T-helper 2 cell (primary cell): ENCODE data around the gene CCL16.
"Not testable (repeated sequence)": the region's sequence is repeated elsewhere in the genome, so short reads cannot be mapped to it uniquely, and the experiment has no call there.

Experiments
- DNase-seq, 5 experiments: peaks; one replicate each; pipeline versions ENCODE4 v3.0.0 to v3.0.0-alpha.2; 2012 to 2022

Gene CCL16

DNA sequence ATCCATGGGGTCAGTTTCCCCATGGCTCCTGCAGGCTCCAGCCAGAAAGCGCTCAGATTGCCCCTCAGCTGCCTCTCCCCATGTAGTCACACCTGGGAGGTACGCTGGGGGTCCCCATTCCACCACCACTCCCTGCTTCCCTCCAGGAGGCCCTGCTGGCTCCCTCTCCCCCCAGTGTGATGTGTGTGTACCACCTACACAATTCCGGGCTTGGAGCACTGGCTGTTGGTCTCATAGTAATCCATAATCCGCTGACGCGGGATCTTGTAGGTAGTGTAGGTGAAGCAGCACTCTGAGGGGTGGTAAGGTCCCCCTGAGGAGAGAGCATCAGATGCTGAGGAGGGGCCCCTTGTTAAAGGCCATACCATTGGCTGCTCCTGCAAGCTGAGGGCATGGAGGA lies 2.8 kb upstream of the CCL16 start:
- no peak for DNase-seq

DNA sequence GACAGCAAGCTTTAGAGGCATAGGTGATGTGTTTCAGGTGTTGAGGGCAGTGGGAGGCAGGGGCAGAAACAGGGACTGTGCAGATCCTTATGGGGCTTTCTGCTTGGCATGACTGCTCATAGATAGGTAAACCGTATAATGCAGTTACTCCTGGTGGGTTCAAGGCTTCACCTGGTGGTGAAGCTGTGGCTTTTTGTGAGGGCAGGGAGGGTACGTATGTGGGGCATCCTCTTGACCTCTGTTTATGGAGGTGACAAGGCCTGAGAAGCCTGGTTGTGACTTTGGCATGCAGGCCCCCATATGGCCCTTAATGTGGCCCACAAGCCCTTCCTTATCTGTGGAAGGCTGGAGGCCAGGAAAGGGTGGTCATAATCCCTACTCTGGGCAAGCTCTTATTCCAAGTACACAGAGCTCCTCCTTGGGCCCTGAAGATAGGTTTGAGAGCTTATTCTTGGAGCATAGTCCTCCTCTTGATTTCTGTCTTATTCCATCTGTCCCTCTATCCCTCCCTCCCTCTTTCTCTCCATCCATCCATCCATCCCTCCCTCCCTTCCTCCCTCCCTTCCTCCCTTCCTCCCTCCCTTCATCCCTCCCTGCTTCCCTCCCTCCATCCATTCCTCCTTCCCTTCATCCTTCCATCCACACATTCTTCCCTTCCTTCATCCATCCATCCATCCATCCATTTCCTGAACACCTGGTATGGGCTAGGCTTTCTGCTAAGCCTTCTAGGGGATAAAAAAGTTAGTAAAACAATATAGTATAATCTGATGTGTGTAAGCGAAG lies 1.3 kb upstream of the CCL16 start:
- no peak for DNase-seq

DNA sequence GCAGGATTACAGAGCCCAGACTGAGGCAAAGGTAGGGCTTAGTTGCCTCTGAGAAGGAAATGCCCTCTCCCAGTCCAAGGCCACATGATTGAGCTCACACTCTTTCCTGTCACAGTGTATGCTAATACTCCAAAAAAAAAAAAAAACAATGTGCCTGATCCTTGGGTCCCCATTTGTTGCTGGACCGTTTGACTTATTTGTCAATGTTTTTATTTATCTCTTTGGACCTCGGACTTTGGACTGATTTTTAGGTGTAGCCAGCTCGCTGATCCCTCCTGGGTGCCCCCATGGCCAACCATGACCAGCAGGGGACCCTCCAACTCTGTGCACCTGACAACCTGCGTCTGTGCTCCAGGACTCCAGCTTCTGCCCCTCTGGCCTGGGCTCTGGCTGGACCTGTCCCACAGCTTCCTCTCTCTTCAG lies 622 bp upstream of the CCL16 start:
- no peak for DNase-seq

DNA sequence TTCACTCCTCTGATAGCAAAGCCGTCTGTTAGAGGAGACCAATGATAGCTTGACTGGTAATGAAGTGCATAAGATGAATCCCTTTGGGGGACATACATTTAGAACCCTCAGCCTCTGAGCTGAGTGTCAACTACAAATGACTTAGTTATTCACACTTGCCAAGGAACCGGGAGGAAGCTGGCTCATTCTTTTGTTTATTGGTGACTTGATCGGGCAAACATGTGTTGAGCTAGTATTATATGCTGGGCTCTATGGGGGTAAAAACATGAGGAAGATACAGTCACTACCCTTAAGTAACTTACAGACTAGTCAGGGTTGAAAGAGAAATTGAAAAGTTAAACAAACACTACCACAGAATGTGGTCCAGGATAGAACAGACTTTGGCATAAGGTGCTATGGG lies 3.0 kb downstream of the CCL16 start:
- no peak for DNase-seq

DNA sequence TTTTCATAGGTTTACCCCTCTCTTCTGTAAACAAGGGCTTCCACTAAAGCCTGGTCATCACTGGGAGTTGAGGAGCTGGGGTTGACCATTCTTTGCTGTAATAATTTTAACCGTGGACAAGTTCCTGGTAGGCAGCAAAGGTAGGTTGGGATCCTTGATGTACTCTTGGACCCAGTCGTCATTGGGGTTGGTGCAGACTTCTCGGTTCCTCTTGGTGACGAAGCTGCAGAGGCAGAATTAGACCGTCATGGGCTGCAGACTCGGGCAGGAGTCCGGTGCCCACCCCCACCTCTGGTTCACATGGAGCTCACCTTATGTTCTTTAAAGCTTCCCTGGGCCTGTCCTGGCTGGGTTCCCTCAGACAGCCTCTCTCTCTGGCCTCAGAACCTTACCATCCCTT lies 3.8 kb downstream of the CCL16 start:
- no peak for DNase-seq

DNA sequence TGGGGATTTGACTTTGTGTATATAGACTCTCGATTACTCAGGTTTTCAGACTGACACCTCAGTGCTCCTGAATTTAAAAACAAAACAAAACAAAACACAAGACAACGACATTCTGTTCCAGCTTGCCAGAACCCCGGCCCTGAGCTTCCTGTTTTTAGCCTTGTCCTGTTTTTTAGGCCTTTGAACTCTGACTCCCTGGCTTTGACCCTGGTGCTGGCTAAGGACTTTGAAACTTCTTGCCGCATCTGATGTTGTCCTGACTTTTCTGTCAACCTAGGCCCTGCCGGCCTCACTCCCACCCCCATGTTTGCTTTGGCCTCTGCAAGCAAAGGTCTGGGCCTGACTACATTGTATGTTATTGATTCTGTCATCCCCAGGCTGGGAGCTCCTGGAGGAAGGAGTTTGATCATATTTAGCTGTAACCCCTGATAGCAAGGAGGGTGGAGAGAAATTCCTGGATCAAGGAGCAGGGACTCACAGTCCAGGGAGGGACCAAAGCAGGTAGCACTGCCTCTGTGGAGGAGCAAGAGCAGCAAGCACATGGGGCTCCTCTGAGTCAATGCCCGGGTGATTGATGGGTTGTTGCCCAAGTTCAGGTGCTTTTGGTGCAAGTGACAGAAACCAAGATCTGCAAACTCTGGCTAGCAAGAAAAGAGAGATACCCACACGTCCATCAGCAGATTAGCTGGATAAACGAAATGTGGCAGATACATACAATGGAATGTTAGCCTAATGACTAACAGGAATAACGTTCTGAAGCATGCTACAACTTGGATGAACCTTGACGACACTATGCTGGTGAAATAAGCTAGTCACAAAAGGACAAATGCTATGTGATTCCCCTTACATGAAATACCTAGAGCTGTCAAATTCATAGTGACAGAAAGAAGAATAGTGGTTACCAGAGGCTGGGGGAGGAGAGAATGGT lies 7.7 kb downstream of the CCL16 start:
- DNase-seq: no peak

DNA sequence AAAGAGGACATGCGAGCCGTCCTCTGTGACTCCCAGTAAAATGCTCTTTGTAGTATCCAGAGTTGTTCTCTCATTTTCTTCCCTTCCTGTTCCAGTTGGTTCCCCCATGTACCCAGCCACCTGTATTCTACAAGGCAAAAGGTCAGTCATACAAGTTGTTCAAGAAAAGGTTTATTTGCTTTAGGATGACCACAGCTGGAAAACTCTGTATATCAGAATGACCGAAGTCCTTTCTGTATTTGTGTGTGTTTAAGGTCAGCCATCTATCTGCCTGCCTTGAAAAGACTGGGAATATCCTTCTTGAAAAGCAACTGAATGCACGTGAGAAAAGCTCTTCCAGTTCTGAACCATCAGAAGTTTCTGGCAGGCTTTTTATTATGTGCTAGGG lies 8.4 kb downstream of the CCL16 start:
- DNase-seq: no peak

DNA sequence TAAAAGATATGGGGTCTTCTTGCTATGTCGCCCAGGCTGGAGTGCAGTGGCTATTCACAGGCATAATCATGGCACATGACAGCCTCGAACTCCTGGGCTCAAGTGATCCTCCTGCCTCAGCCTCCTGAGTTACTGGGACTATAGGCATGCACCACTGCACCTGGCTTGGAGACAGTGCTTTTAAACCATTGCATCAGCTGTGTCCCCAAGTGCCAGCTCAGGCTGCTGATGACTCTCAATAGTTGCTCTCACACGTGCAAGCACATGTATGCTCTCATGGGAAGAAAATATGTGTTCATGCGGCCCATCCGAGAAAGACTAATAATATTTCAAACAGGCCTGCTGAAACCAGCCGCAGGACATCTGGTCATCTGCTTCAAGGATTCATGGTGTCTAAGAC lies 8.8 kb downstream of the CCL16 start:
- DNase-seq: no peak

DNA sequence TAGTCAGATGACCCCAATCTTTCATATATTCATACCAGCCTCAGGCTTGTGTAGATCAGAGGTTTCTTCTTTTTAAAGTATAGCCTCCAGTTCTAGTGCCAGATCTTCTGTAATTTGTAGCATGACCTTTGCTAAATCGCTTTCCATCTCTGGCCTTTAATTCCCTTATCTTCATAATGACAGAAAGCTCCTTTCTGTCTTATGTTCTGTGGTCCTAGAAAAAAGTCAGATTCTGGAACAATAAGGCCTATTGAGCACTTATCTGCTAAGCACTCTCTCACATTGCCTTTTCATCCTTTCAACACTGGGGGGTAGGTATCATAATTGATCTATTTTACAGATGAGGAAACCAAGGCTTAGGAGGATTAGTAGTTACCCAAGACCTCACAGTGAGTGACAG lies 9.2 kb downstream of the CCL16 start:
- DNase-seq: no peak

DNA sequence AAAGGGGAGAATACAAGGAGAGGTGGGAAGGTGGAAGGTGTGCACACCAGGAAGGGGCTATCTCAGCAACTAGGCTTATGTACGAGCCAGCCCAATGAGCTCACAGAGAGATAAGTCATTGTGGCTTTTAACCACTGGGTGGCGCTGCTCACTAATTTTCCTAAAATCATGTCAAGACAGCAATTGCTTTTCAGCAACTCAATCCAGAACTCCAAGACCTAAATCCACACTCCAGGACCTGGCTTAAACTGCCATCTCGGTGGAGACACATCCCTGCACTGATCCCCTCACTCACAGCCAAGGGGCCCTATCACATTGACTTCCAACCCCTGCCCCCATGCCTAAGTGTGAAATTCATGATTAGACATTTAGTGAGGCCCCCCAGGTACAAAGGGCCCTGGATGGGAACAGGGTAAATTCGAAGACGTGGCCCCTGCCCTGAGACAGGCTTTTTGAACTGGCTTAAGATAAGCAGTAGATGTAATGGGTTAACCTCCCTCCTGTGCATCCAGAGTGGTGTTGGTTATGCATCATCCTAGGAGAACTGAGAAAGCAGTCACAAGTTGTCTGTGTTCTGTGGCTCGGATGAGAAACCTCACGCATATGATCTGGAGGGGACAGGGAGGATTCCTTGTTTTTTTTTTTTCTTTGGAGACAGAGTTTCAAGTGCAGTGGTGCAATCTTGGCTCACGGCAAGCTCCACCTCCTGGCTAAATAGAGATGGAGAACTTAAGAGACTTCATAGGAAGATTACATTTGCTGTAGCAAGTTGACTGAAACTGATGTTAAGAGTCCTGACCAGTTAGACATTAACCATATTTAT lies 11.5 kb downstream of the CCL16 start:
- DNase-seq: peak in 4 of 5 experiments; percentile 35 to 70 (median 46)

DNA sequence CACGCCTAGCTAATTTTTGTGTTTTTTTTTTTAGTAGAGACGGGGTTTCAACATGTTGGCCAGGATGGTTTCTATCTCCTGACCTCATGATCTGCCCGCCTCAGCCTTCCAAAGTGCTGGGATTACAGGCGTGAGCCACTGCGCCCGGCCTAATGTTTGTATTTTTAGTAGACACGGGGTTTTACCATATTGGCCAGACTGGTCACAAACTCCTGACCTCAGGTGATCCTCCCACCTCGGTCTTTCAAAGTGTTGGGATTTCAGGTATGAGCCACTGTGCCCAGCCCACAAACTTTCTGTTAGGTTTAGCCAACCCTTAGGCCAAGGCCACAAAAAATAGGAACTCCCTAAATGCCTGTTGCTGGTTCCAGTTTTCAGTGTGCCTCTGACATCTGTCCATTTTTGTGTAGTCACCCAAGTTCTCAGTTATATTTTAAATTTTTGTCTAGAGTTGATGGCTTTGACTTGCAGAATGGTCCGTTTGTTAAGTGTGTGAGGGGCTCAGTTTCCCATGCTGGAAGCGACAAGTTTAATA lies 12.7 kb downstream of the CCL16 start:
- no peak for DNase-seq

DNA sequence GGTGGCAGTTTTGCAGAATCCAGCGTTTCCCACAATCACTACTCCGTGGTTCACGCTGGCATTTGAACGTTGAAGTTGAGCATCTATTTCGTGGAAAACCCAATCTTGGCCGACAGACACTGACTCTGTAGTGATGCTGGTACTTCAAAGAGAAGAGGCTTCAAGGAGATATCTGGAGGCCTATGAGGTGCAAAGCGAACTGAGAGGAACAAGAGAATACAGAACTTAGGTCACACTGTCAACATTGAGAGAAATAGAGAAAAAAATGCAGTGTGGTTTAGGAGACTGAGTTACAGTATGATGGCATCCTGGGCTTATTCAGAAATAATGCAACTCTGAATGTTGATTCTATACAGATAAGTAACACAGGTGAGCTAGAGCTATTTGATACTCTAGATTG lies 16.0 kb downstream of the CCL16 start:
- DNase-seq: peak in 1 of 5 experiments; percentile 75

DNA sequence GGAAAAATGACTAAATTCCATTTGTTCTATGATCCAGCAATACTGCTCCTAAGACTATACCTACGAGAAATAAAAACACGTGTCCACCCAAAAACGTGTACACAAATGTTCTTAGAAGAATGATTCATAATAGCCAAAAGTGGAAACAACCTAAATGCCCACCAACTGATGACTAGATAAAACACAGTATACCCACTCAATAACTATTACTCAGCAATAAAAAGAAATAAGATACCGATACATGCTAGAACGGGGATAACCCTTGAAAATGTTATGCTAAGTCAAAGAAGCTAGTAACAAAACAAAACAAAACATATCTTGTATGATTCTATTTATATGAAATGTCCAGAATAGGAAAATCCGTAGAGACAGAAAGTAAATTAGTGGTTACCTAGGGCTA lies 17.6 kb downstream of the CCL16 start:
- DNase-seq: peak in 1 of 5 experiments; percentile 9

DNA sequence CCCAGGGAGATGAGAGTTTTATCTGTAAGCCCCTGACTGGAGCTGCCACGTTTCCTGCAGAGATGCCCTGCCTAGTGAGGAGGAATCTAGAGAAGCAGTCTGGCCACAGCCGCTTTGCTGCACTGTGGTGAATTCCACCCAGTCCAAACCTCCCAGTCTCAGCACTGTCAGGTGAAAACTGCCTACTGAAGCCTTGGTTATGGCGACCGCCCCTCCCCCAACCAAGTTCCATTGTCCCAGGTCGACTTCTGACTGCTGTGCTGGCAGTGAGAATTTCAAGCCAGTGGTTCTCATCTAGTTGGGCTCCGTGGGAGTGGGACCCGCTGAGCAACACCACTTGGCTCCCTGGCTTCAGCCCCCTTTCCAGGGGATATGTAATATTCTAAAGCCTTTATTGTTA lies 27.6 kb downstream of the CCL16 start:
- no peak for DNase-seq

DNA sequence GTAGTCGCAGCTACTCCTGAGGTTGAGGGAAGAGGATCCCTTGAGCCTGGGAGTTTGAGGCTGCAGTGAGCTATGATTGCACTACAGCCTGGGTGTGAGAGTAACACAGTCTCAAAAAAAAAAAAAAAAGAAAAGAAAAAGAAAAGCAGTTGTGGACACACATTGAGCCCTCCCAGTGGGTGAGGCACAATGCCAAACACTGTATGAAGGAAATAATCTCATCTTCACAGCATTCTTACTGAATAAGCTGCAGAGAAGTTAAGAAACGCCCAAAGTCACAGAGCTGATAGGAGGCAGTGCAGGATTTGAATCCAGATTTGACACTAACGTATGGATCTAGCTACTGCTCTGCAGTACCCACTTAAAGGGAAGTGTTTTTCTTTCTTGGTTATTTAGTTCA lies 31.9 kb downstream of the CCL16 start:
- DNase-seq: no peak

DNA sequence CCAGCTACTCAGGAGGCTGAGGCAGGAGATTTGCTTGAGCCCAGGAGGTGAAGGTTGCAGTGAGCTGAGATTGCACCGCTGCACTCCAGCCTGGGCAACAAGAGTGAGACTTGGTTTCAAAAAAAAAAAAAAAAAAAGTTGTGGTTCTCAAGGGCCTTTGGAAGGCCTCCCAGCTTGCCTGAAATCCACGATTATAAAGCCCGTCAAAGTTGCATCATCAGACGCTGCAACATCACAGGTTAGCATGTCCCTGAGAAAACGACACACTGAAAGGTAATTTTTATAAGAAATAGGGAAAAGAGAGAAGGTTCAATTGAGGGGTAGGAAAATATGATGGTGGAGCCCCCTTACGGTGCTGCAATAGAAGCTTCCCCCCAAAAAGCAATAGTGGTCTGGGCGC lies 33.2 kb downstream of the CCL16 start:
- no peak for DNase-seq

DNA sequence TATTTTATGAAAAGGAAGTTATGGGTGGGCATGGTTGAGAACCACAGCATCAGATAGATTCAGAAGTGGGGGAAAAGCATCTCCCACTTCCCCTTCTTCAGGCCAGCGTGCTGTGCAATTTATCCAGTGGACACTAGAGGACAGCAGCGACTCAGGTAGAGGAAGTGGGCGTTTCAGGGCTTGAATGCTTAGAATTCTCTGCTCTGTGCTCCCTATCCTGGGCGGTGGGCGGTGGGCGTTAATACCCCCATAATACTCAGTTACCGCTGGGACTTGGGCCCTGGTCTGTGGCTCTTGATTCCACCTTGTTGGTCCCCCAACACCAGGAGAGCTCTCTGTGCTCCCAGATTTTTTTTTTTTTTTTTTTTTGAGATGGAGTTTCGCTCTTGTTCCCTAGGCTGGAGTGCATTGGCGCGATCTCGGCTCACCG lies 34.1 kb downstream of the CCL16 start:
- DNase-seq: peak in 3 of 5 experiments; percentile 3 to 61 (median 24)

DNA sequence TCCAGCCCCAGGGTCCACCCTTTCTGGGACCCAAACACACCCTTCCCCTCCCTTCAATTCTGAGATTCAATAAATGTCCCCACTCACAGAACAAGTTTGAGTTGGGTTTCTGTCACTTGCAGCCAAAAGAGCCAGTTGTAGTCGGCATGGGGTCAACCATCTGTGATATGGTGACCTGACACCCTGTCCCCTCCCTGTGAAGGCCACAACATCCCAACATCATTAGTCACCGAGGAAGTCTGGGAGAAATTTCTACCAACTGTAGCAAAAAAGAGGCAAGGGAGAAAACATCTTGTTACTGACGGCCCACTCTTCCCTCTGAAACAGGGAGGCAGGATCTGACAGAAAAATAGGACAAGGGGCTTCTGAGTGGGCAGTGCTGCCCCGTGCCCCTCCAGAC lies 37.1 kb downstream of the CCL16 start:
- DNase-seq: no peak

DNA sequence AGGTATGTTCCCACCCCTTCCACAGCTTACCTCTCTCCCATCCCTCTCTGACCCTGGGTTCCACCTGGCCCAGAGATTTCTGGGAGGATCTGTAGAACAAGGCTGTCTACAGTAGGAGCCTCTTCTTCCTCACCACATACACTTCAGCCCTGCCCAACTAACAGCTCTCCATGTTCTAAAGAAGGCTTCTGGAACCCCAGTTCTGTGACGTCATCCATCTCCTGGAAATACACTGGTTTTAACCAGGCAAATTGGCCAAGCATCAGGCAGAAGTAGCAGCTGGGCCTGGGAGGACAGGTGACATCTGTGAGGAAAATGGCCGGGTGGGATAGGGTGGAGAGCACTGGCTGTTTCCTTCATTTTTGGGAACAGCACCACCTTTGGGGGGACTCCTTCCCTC lies 37.8 kb downstream of the CCL16 start, which contains the start of gene LYZL6:
Gene LYZL6, minus strand, starts transcription at position 177 of the 400 bp plus-strand sequence. CDS start 4,357 bp downstream, outside the sequence.
- DNase-seq: no peak

DNA sequence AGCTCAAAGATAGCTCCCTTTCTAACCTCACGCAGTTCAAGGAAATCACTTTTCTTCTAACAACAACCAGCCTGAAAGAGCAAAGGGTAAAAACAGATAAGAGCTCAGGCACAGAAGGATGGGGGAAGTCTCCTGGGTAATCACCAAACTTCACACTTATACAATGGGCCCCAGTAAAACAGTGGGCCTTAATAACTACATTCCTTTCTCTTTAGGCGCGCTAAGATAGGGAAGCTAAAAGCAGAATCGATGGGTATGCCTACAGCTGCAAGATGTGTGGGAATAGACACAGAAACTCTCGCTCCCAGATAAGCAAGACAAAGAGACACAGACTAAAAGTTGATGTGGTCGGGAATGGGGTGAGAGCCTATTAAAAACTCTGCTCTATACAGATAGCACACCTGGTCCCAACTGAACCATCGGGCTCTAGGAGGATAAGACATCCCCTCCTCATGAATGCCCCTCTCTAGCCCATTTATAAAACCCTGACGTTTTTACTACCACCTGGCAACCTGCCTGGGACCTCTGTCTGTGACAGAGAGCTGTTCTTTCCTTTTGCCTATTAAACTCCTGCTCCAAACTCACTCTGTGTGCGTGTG lies 38.6 kb downstream of the CCL16 start:
- no peak for DNase-seq

DNA sequence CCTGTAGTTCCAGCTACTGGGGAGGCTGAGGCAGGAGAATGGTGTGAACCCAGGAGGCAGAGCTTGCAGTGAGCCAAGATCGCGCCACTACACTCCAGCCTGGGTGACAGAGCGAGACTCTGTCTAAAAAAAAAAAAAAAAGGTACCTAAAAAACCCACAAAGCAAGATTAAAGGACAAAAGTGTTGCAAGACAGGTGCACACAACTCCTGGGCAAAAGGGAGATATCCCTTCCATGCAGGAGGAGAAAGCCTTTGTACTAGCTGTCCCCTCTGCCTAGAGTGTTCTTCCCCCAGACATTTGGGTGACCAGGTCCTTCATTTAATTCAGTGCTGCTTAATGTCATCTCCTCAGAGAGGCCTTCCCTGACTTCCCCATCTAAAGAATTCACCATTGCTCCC lies 42.8 kb downstream of the CCL16 start:
- DNase-seq: not testable (repeated sequence)

DNA sequence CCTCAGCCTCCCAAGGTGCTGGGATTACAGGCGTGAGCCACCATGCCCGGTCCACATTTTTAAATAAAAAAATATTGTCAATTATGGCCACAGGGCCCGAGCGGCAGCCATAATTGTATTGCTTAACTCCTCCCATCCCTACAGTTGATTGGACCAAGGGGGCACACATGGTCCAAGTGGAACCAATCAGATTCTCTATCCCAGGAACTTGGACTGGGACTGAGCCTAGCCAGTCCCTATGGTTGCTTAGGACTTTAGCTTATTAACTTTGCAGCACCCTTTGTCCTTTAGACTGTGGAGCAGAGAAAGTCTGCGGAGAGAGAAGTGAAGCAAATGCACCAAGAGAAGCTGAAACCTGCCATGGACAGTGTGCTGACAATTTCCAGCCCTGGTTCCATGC lies 45.2 kb downstream of the CCL16 start:
- DNase-seq: no peak
